HepG2 (cell line): Measurements from ENCODE around the gene AGAP3. TPM values are rescaled to one million over a fixed set of nuclear protein-coding genes. Genes with fewer than 3 reads are reported as not detected.

Source experiments
- ATM ChIP-seq: fragments of 450-650 bp; IDR thresholded peaks from 2 replicates; pipeline ENCODE4 v1.7.1; 2017; ENCODE audit warnings: mild to moderate bottlenecking, borderline replicate concordance
- GABPA ChIP-seq, 2 experiments: IDR thresholded peaks; 2 replicates each; pipeline ENCODE4 v1.6.1; 2011 to 2016; ENCODE audit warnings: low read depth in 2 of 2, low read length in 1 of 2, missing biosample characterization in 1 of 2, missing genetic modification characterization in 1 of 2
- HNRNPK ChIP-seq: fragments of 200-400 bp; formaldehyde crosslinking; IDR thresholded peaks from 2 replicates; pipeline ENCODE4 v1.6.1; 2018; ENCODE audit warnings: low read length, low read depth, moderate library complexity, mild to moderate bottlenecking; ENCODE audit not compliant: poor library complexity, severe bottlenecking
- MTF2 ChIP-seq: sonication (generic); formaldehyde crosslinking; IDR thresholded peaks from 2 replicates; pipeline ENCODE4 v1.5.0; 2020; ENCODE audit warnings: missing genetic modification reagents, borderline replicate concordance
- NFE2L1 ChIP-seq: sonication (generic); formaldehyde crosslinking; IDR thresholded peaks from 2 replicates; pipeline ENCODE4 v1.4.0; 2020; ENCODE audit warnings: missing genetic modification reagents, mild to moderate bottlenecking, borderline replicate concordance
- PATZ1 ChIP-seq: sonication (generic); formaldehyde crosslinking; IDR thresholded peaks from 2 replicates; pipeline ENCODE4 v1.4.0; 2020; ENCODE audit warnings: missing genetic modification reagents
- RBM39 ChIP-seq: fragments of 200-400 bp; formaldehyde crosslinking; IDR thresholded peaks from one replicate; pipeline ENCODE4 v1.6.1; 2018; ENCODE audit warnings: antibody characterized with exemption, mild to moderate bottlenecking, low read depth, low read length; ENCODE audit not compliant: poor library complexity, severe bottlenecking
- SNRNP70 ChIP-seq: fragments of 200-400 bp; formaldehyde crosslinking; IDR thresholded peaks from 2 replicates; pipeline ENCODE4 v1.6.1; 2017; ENCODE audit warnings: mild to moderate bottlenecking, low read depth, low read length, moderate library complexity
- XRCC5 ChIP-seq: fragments of 200-400 bp; formaldehyde crosslinking; optimal IDR thresholded peaks from 2 replicates; pipeline ENCODE3; 2017; ENCODE audit warnings: mild to moderate bottlenecking, low read length
- ZNF317 ChIP-seq: sonication (generic); formaldehyde crosslinking; IDR thresholded peaks from 2 replicates; pipeline ENCODE4 v1.5.0; 2020; ENCODE audit warnings: mild to moderate bottlenecking, missing genetic modification reagents
- ZNF761 ChIP-seq: sonication (generic); formaldehyde crosslinking; conservative IDR thresholded peaks from 2 replicates; pipeline ENCODE4 v1.4.0; 2020; ENCODE audit warnings: mild to moderate bottlenecking, missing genetic modification reagents
- ZNF777 ChIP-seq: sonication (generic); formaldehyde crosslinking; IDR thresholded peaks from 2 replicates; pipeline ENCODE4 v1.4.0; 2020; ENCODE audit warnings: missing genetic modification reagents
- ZNF800 ChIP-seq: sonication (generic); formaldehyde crosslinking; IDR thresholded peaks from 2 replicates; pipeline ENCODE4 v1.4.0; 2020; ENCODE audit warnings: missing genetic modification reagents
- polyA plus RNA-seq, 8 experiments: library from polyadenylated mRNA; depleted of rRNA in 3 of 8; stranded (reverse) in 7 of 8; unstranded in 1 of 8; fragments of >200 nt; fragmentation: Illumina TruSeq in 4 of 8; extraction: Trizol in 4 of 8; gene quantifications; 2 replicates each; pipeline versions ENCODE4 v1.2.1 to v1.2.3, GENCODE V29; 2011 to 2016; ENCODE audit warnings: low read depth in 4 of 8, missing spikeins in 1 of 8, mixed read lengths in 1 of 8; ENCODE audit not compliant: insufficient read depth in 1 of 8
- total RNA-seq, 5 experiments: library from RNA; depleted of rRNA; stranded (reverse); fragments of >200 nt; fragmentation: Illumina TruSeq; extraction: Trizol; gene quantifications; 2 replicates each; pipeline ENCODE4 v1.2.3, GENCODE V29; 2016; ENCODE audit warnings: low read depth in 1 of 5
- TF ChIP-seq, protein P1 (sequence below): IDR thresholded peaks from 2 replicates; pipeline ENCODE4 v1.6.1; 2016; ENCODE audit warnings: missing biosample characterization, missing genetic modification reagents, low read depth
- TF ChIP-seq, protein P2 (sequence below): sonication (generic); formaldehyde crosslinking; IDR thresholded peaks from 2 replicates; pipeline ENCODE4 v1.5.1; 2020; ENCODE audit warnings: mild to moderate bottlenecking, missing genetic modification reagents, moderate library complexity

AGAP3 gene
- total and polyA plus RNA-seq, 2 of the 13 experiments (the other 11 are each of a cell fraction or from before 2014, with no cell fraction given), result 31.3 to 61.4 TPM

- TF ChIP-seq PATZ1 (CRISPR knock-in tag) (peak; percentile 56), ATM (0 out of 2 replicates have a peak, but pooled peaks have one; percentile 16), ZNF800 (CRISPR knock-in tag) (peak; percentile 81), RBM39 (peak; percentile 56), GABPA (IDR thresholded peaks at IDR 0.05; ENCODE audit: low read depth, low read length) (no peak), GABPA (CRISPR knock-in tag; IDR thresholded peaks at IDR 0.05; ENCODE audit: low read depth) (no peak), NFE2L1 (CRISPR knock-in tag) (no peak), SNRNP70 (no peak), ZNF761 (CRISPR knock-in tag) (no peak), HNRNPK (peak; percentile 67), MTF2 (CRISPR knock-in tag) (peak; percentile 97), XRCC5 (peak; percentile 53), ZNF317 (no peak), ZNF777 (CRISPR knock-in tag) (peak; percentile 80)
- TF ChIP-seq, protein P1, sequence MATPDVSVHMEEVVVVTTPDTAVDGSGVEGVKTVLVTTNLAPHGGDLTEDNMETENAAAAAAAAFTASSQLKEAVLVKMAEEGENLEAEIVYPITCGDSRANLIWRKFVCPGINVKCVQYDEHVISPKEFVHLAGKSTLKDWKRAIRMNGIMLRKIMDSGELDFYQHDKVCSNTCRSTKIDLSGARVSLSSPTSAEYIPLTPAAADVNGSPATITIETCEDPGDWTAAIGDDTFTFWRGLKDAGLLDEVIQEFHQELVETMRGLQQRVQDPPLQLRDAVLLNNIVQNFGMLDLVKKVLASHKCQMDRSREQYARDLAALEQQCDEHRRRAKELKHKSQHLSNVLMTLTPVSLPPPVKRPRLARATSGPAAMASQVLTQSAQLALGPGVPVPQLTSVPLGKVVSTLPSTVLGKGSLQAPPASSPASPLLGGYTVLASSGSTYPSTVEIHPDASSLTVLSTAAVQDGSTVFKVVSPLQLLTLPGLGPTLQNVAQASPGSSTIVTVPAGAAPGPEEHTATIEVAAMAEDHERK, result no peak
- TF ChIP-seq, protein P2, sequence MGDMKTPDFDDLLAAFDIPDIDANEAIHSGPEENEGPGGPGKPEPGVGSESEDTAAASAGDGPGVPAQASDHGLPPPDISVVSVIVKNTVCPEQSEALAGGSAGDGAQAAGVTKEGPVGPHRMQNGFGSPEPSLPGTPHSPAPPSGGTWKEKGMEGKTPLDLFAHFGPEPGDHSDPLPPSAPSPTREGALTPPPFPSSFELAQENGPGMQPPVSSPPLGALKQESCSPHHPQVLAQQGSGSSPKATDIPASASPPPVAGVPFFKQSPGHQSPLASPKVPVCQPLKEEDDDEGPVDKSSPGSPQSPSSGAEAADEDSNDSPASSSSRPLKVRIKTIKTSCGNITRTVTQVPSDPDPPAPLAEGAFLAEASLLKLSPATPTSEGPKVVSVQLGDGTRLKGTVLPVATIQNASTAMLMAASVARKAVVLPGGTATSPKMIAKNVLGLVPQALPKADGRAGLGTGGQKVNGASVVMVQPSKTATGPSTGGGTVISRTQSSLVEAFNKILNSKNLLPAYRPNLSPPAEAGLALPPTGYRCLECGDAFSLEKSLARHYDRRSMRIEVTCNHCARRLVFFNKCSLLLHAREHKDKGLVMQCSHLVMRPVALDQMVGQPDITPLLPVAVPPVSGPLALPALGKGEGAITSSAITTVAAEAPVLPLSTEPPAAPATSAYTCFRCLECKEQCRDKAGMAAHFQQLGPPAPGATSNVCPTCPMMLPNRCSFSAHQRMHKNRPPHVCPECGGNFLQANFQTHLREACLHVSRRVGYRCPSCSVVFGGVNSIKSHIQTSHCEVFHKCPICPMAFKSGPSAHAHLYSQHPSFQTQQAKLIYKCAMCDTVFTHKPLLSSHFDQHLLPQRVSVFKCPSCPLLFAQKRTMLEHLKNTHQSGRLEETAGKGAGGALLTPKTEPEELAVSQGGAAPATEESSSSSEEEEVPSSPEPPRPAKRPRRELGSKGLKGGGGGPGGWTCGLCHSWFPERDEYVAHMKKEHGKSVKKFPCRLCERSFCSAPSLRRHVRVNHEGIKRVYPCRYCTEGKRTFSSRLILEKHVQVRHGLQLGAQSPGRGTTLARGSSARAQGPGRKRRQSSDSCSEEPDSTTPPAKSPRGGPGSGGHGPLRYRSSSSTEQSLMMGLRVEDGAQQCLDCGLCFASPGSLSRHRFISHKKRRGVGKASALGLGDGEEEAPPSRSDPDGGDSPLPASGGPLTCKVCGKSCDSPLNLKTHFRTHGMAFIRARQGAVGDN, result peak; percentile 30; the same call in 1 of the 2 replicates
Measured at GRCh38 chr7:151168003-151168786, 81.9 kb downstream of the AGAP3 start (continued).
